HEK293T (cell line): ENCODE data around the gene POU2F2.

Experiments
- CTCF ChIA-PET: fragments of 350-600 bp; formaldehyde crosslinking; extraction: SDS; loops from one replicate; lab custom pipeline; 2021; ENCODE audit warnings: antibody characterized with exemption, inconsistent platforms; lab: Yijun Ruan, JAX
- POLR2A ChIA-PET: fragments of 350-600 bp; formaldehyde crosslinking; extraction: SDS; loops from one replicate; lab custom pipeline; 2020; ENCODE audit warnings: antibody characterized with exemption, inconsistent platforms; lab: Yijun Ruan, JAX
- DNase-seq: peaks from one replicate; pipeline ENCODE4 v3.0.0; 2012; ENCODE audit warnings: mixed read lengths; ENCODE audit errors: extremely low spot score
- ARNT ChIP-seq: fragments of 450-650 bp; IDR thresholded peaks from 2 replicates; pipeline ENCODE4 v1.6.1; 2017; ENCODE audit warnings: mild to moderate bottlenecking
- BHLHE40 ChIP-seq: fragments of 450-650 bp; IDR thresholded peaks from 2 replicates; pipeline ENCODE4 v1.6.1; 2016; ENCODE audit warnings: mild to moderate bottlenecking, moderate library complexity, borderline replicate concordance
- CTBP1 ChIP-seq: fragments of 450-650 bp; IDR thresholded peaks from 2 replicates; pipeline ENCODE4 v1.6.1; 2016; ENCODE audit warnings: borderline replicate concordance
- ELF4 ChIP-seq: fragments of 450-650 bp; IDR thresholded peaks from 2 replicates; pipeline ENCODE4 v1.6.1; 2017; ENCODE audit warnings: antibody characterized with exemption
- FOXA1 ChIP-seq: fragments of 450-650 bp; IDR thresholded peaks from 2 replicates; pipeline ENCODE4 v1.6.1; 2016; ENCODE audit warnings: mild to moderate bottlenecking
- FOXK2 ChIP-seq: fragments of 450-650 bp; IDR thresholded peaks from 2 replicates; pipeline ENCODE4 v1.6.1; 2016; ENCODE audit warnings: mild to moderate bottlenecking
- FOXM1 ChIP-seq: fragments of 450-650 bp; IDR thresholded peaks from 2 replicates; pipeline ENCODE4 v1.6.1; 2017; ENCODE audit warnings: mild to moderate bottlenecking, borderline replicate concordance
- HDGF ChIP-seq: fragments of 450-650 bp; IDR thresholded peaks from 2 replicates; pipeline ENCODE4 v1.6.1; 2017; ENCODE audit warnings: antibody characterized with exemption, borderline replicate concordance
- L3MBTL2 ChIP-seq: fragments of 450-650 bp; conservative IDR thresholded peaks from 2 replicates; pipeline ENCODE4 v1.6.1; 2016; ENCODE audit warnings: mild to moderate bottlenecking
- LEF1 ChIP-seq: fragments of 450-650 bp; IDR thresholded peaks from 2 replicates; pipeline ENCODE4 v1.6.1; 2017; ENCODE audit warnings: mild to moderate bottlenecking, borderline replicate concordance
- NFRKB ChIP-seq: fragments of 450-650 bp; IDR thresholded peaks from 2 replicates; pipeline ENCODE4 v1.6.1; 2016; ENCODE audit warnings: mild to moderate bottlenecking, moderate library complexity
- PKNOX1 ChIP-seq: fragments of 450-650 bp; IDR thresholded peaks from 2 replicates; pipeline ENCODE4 v1.6.1; 2016
- SP1 ChIP-seq: fragments of 450-650 bp; IDR thresholded peaks from 2 replicates; pipeline ENCODE4 v1.6.1; 2017
- SUZ12 ChIP-seq: fragments of 450-650 bp; IDR thresholded peaks from 2 replicates; pipeline ENCODE4 v1.6.1; 2016; ENCODE audit warnings: mild to moderate bottlenecking
- TARDBP ChIP-seq: fragments of 450-650 bp; IDR thresholded peaks from 2 replicates; pipeline ENCODE4 v1.6.1; 2016
- ZNF384 ChIP-seq: fragments of 450-650 bp; IDR thresholded peaks from 2 replicates; pipeline ENCODE4 v1.6.1; 2016

POU2F2 gene

DNA sequence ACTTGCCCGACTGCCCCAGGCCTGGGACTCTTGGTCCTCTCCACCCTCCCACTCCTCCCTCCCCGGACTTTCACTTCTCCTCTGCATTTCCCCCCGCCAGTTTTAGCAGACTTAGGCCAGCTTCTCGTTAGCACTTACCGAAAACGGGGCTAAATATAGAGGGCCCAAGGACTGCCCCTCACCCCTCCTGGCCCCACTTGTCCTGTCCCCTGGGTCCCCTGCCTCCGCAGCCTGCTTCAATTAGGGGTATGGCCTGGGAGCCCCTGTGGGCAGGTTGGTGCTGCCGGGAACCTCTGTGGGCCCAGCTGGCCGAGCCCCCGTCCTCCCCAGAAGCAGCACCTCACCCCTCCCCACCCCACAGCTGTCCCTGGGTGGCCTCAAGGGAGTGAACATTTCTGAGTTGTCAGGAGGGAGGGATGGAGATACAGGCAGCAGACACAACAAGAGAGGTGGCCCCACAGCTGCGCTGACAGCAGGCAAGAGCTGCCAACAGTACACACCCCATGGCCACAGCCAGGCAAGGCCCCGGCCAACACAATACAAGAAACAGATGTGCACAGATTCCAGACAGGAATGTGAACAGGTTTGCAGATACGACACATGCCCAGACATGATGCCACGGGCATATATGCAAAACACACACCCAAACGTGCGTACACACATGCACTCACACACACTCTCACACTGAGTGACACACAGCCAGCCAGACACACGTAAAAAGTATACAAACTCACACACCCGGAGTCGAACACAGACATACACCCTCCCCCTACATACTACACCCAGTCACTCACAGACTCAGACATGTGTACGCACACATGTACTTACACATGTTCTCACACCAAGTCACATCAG, 2.6 kb downstream of the POU2F2 start:
- DNase-seq: no peak
- CTCF ChIA-PET: no interaction called here
- no peak for TF ChIP-seq SUZ12
- TF ChIP-seq FOXA1: no peak
- no peak for TF ChIP-seq TARDBP
- no peak for TF ChIP-seq HDGF
- no peak for TF ChIP-seq L3MBTL2
- no peak for TF ChIP-seq CTBP1
- TF ChIP-seq SP1: no peak
- TF ChIP-seq PKNOX1: no peak
- TF ChIP-seq BHLHE40: no peak
- no peak for TF ChIP-seq LEF1
- TF ChIP-seq ZNF384: no peak
- no peak for TF ChIP-seq FOXM1
- no peak for TF ChIP-seq NFRKB
- POLR2A ChIA-PET: no interaction called here

DNA sequence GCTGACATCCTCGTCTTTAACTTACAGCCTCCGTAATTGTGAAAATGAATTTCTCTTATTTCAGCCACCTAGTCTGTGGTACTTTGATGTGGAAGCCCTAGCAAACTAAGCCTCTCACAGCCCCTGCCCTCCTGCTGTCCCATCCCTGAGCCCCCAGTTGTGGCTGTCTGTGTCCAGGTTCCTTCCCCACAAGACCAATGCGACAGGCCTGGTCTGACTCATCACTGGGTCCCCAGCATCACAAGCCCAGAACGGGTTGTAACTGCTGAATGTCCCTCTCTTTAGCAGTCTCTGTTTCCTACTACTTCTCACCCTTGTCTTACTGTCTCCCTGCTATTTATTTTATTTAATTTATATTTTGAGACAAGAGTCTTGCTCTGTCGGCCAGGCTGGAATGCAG, 5.7 kb downstream of the POU2F2 start:
- ChIA-PET CTCF (no interaction called here), POLR2A (no interaction called here)
- DNase-seq: no peak
- TF ChIP-seq ELF4 (no peak), ARNT (no peak), ZNF384 (no peak), FOXK2 (no peak), PKNOX1 (no peak), SP1 (no peak), FOXM1 (no peak), NFRKB (no peak), TARDBP (no peak)

- POLR2A ChIA-PET: no interaction called here
- no peak for DNase-seq
- no peak for TF ChIP-seq HDGF
- TF ChIP-seq ELF4: no peak
- CTCF ChIA-PET: interaction anchor here (1.9 kb wide), 1 partner anchor 17 kb away, joined by 5 read pairs; no protein-coding TSS in a partner anchor
Observed at GRCh38 chr19:42125536-42125935, 6.7 kb downstream of the POU2F2 start.

DNA sequence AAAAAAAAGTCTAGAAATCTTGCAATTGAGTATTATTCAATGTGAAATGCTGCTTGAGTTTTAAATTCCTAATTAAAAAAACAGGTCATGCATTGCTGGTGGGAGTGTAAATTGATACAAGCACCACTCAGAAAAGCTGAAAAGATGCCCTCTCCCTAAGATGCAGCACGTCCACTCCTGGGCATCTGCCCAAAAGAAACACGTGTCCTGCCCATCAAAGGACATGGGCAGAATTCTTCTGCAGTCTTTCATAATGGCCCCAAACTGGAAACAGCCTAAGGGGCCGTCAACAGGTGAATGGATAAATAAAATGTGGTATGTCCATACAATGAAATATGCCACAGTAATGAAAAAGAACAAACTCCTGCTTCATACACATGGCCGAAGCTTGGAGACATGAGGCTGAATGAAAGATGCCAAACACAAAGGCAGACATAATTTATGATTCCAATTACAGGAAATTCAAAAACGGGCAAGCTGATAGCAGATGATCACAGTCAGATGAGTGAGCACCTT, 7.8 kb downstream of the POU2F2 start:
- POLR2A ChIA-PET: no interaction called here
- CTCF ChIA-PET: interaction anchor here (0.9 to 1.9 kb wide), 2 partner anchors 13 to 16 kb away, joined by 4 to 5 read pairs; no protein-coding TSS in a partner anchor
- TF ChIP-seq ELF4: no peak
- no peak for TF ChIP-seq FOXM1
- TF ChIP-seq ZNF384: no peak
- no peak for TF ChIP-seq FOXA1
- no peak for TF ChIP-seq HDGF
- no peak for TF ChIP-seq LEF1
- TF ChIP-seq CTBP1: no peak
- no peak for TF ChIP-seq SP1
- no peak for TF ChIP-seq FOXK2
- no peak for TF ChIP-seq BHLHE40
- no peak for TF ChIP-seq ARNT
- no peak for TF ChIP-seq NFRKB
- no peak for TF ChIP-seq L3MBTL2
- no peak for TF ChIP-seq TARDBP
- TF ChIP-seq SUZ12: no peak
- no peak for TF ChIP-seq PKNOX1
- DNase-seq: no peak

DNA sequence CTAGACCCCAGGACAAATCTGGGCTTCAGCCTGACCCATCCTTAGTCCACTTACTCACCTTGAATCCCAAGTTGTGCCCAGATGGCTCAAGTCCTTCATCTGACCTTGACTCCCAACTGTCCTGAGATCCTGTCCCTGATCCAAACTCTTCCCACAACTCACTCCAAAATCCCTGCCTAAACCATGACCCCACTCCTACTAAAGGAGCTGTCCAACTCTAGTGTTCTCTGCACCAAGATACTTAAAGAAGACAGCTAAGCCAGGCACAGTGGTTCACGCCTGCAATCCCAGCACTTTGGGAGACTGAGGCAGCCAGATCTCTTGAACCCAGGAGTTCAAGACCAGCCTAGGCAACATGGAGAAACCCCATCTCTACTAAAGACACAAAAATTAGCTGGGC, 8.5 kb downstream of the POU2F2 start:
- CTCF ChIA-PET: interaction anchor here (0.8 to 1.9 kb wide), 3 partner anchors 10 to 15 kb away, joined by 3 to 5 read pairs (median 4); no protein-coding TSS in a partner anchor
- DNase-seq: no peak
- no peak for TF ChIP-seq BHLHE40
- no peak for TF ChIP-seq PKNOX1
- no peak for TF ChIP-seq LEF1
- no peak for TF ChIP-seq CTBP1
- TF ChIP-seq TARDBP: no peak
- no peak for TF ChIP-seq L3MBTL2
- no peak for TF ChIP-seq SP1
- POLR2A ChIA-PET: no interaction called here
